IMR-90 (cell line): ENCODE data around the gene NTRK2. TPM values are rescaled to one million over a fixed set of nuclear protein-coding genes. Genes with fewer than 3 reads are reported as not detected.

Experiments used
- ATAC-seq: fragments of 200-7000 bp; cut with Tn5 transposase; 2 replicates; pipeline ENCODE4 v1.9.1; 2020; ENCODE audit warnings: low read depth, mild to moderate bottlenecking, moderate library complexity
- BruUV-seq: library from RNA; stranded (reverse); fragments of 400-500 nt; replicated peaks from 2 replicates; lab custom pipeline; 2021; lab: Mats Ljungman, UMichigan
- CTCF ChIA-PET: fragments of 300-600 bp; formaldehyde crosslinking; extraction: SDS; loops from one replicate; lab custom pipeline; 2021; ENCODE audit warnings: antibody characterized with exemption; lab: Yijun Ruan, JAX
- POLR2A ChIA-PET: fragments of 300-600 bp; sonication (Branson Sonifier 250); formaldehyde crosslinking; loops from one replicate; lab custom pipeline; 2022; ENCODE audit warnings: antibody characterized with exemption; ENCODE audit not compliant: unreplicated experiment; lab: Charles Lee
- DNase-seq: peaks from one replicate; pipeline ENCODE4 v3.0.0; 2013
- H2AFZ ChIP-seq: replicated peaks from 2 replicates; pipeline ENCODE3; 2013; ENCODE audit warnings: low read length, mild to moderate bottlenecking; ENCODE audit not compliant: poor library complexity
- H2AK5ac ChIP-seq: 2 replicates; pipeline ENCODE4 v1.6.1; 2013; ENCODE audit warnings: low read depth, low read length, inconsistent platforms
- H2AK9ac ChIP-seq: replicated peaks from 2 replicates; pipeline ENCODE3; 2013; ENCODE audit warnings: mild to moderate bottlenecking, low read depth, low read length, moderate library complexity; ENCODE audit not compliant: poor library complexity
- H2BK120ac ChIP-seq: 2 replicates; pipeline ENCODE4 v1.6.1; 2013; ENCODE audit warnings: low read depth, low read length, inconsistent platforms
- H2BK15ac ChIP-seq: 3 replicates; pipeline ENCODE4 v1.6.1; 2013; ENCODE audit warnings: low read depth, low read length, inconsistent platforms
- H2BK20ac ChIP-seq: 2 replicates; pipeline ENCODE4 v1.6.1; 2013; ENCODE audit warnings: low read depth, mild to moderate bottlenecking, inconsistent platforms, low read length, moderate library complexity
- H2BK5ac ChIP-seq: 2 replicates; pipeline ENCODE4 v1.6.1; 2013; ENCODE audit warnings: mild to moderate bottlenecking, low read depth, low read length, inconsistent platforms; ENCODE audit not compliant: poor library complexity, severe bottlenecking
- H3K14ac ChIP-seq: replicated peaks from 2 replicates; pipeline ENCODE4 v1.6.1; 2013; ENCODE audit warnings: low read depth, low read length, inconsistent platforms
- H3K18ac ChIP-seq: 2 replicates; pipeline ENCODE4 v1.6.1; 2013; ENCODE audit warnings: low read depth, low read length, control low read depth
- H3K23ac ChIP-seq: 2 replicates; pipeline ENCODE4 v1.6.1; 2013; ENCODE audit warnings: low read depth, low read length, inconsistent platforms
- H3K27ac ChIP-seq: 2 replicates; pipeline ENCODE4 v1.5.1; 2013; ENCODE audit warnings: mild to moderate bottlenecking, control low read depth, low read length; ENCODE audit not compliant: insufficient read depth
- H3K27me3 ChIP-seq: 2 replicates; pipeline ENCODE4 v1.6.1; 2013; ENCODE audit warnings: low read length; ENCODE audit not compliant: control insufficient read depth, insufficient read depth
- H3K36me3 ChIP-seq: 2 replicates; pipeline ENCODE4 v1.6.1; 2013; ENCODE audit warnings: low read length, mixed read lengths; ENCODE audit not compliant: control insufficient read depth, insufficient read depth
- H3K4ac ChIP-seq: 2 replicates; pipeline ENCODE4 v1.6.1; 2013; ENCODE audit warnings: low read depth, low read length, inconsistent platforms
- H3K4me1 ChIP-seq: 2 replicates; pipeline ENCODE4 v1.6.1; 2013; ENCODE audit warnings: low read length, mixed read lengths; ENCODE audit not compliant: control insufficient read depth, insufficient read depth
- H3K4me2 ChIP-seq: 2 replicates; pipeline ENCODE4 v1.6.1; 2013; ENCODE audit warnings: low read depth, mild to moderate bottlenecking, control low read depth, low read length, moderate library complexity
- H3K4me3 ChIP-seq: 2 replicates; pipeline ENCODE4 v1.5.1; 2013; ENCODE audit warnings: low read depth, mild to moderate bottlenecking, control low read depth, low read length, moderate library complexity; ENCODE audit not compliant: insufficient read depth
- H3K56ac ChIP-seq: 2 replicates; pipeline ENCODE4 v1.6.1; 2013; ENCODE audit warnings: low read length, inconsistent platforms; ENCODE audit not compliant: insufficient read depth; ENCODE audit errors: extremely low read depth
- H3K79me1 ChIP-seq, 2 experiments: 2 replicates each; pipeline ENCODE4 v1.6.1; 2013; ENCODE audit warnings: low read length in 2 of 2, inconsistent platforms in 1 of 2, low read depth in 1 of 2
- H3K9ac ChIP-seq: 2 replicates; pipeline ENCODE4 v1.6.1; 2013; ENCODE audit warnings: low read depth, low read length, control low read depth
- H3K9me1 ChIP-seq: 2 replicates; pipeline ENCODE4 v1.6.1; 2013; ENCODE audit warnings: low read length, inconsistent platforms; ENCODE audit not compliant: insufficient read depth
- H3K9me3 ChIP-seq: 2 replicates; pipeline ENCODE4 v1.6.1; 2013; ENCODE audit warnings: low read length; ENCODE audit not compliant: control insufficient read depth, insufficient read depth
- H4K20me1 ChIP-seq: 2 replicates; pipeline ENCODE4 v1.6.1; 2013; ENCODE audit warnings: low read length, inconsistent platforms; ENCODE audit not compliant: insufficient read depth
- H4K5ac ChIP-seq: 2 replicates; pipeline ENCODE4 v1.6.1; 2013; ENCODE audit warnings: mild to moderate bottlenecking, low read depth, low read length, control low read depth
- H4K8ac ChIP-seq, 2 experiments: 2 replicates each; pipeline ENCODE4 v1.6.1; 2013; ENCODE audit warnings: low read depth in 2 of 2, low read length in 2 of 2, control low read depth in 1 of 2, inconsistent platforms in 1 of 2
- H4K91ac ChIP-seq: 2 replicates; pipeline ENCODE4 v1.6.1; 2013; ENCODE audit warnings: low read depth, low read length, inconsistent platforms; ENCODE audit not compliant: insufficient read depth
- CEBPB ChIP-seq: IDR thresholded peaks from 2 replicates; pipeline ENCODE4 v1.6.1; 2012; ENCODE audit warnings: low read depth, low read length, improper control_type of control experiment
- CTCF ChIP-seq: conservative IDR thresholded peaks from 2 replicates; pipeline ENCODE4 v1.5.1; 2012; ENCODE audit warnings: mild to moderate bottlenecking, low read depth, low read length, improper control_type of control experiment
- ELK1 ChIP-seq: fragments of 150-350 bp; IDR thresholded peaks from 2 replicates; pipeline ENCODE4 v1.6.1; 2016; ENCODE audit warnings: low read depth, mild to moderate bottlenecking, low read length, moderate library complexity, borderline replicate concordance
- FOS ChIP-seq: fragments of 150-350 bp; IDR thresholded peaks from 2 replicates; pipeline ENCODE4 v1.6.1; 2016; ENCODE audit warnings: low read depth, low read length
- MAFK ChIP-seq: IDR thresholded peaks from 2 replicates; pipeline ENCODE4 v1.6.1; 2012; ENCODE audit warnings: low read depth, low read length, improper control_type of control experiment
- RCOR1 ChIP-seq: IDR thresholded peaks from 2 replicates; pipeline ENCODE4 v1.6.1; 2012; ENCODE audit warnings: mild to moderate bottlenecking, low read length, improper control_type of control experiment; ENCODE audit not compliant: insufficient replicate concordance
- RFX5 ChIP-seq: IDR thresholded peaks from 2 replicates; pipeline ENCODE4 v1.8.0; 2012; ENCODE audit warnings: low read depth, mild to moderate bottlenecking, low read length, moderate library complexity
- SMC3 ChIP-seq: fragments of 150-350 bp; IDR thresholded peaks from 2 replicates; pipeline ENCODE4 v1.6.1; 2016; ENCODE audit warnings: low read depth, mild to moderate bottlenecking, antibody characterized with exemption, low read length, moderate library complexity
- WGBS, 2 experiments: methylation state at CpG; one replicate each; pipeline versions ENCODE4 v1.1.5 to v1.1.7; 2013; ENCODE audit warnings: missing lambda C conversion rate in 2 of 2; ENCODE audit not compliant: insufficient read length in 1 of 2; ENCODE audit errors: extremely low coverage in 2 of 2; 5-methylcytosine and 5-hydroxymethylcytosine counted together
- dilution Hi-C: fragments of 300-500 bp; cut with HindIII; formaldehyde crosslinking; loops from one replicate; pipeline ENCODE4 v1.14.3; 2018; ENCODE audit warnings: low sequenced_read_pairs; ENCODE audit not compliant: unreplicated experiment
- in situ Hi-C: fragments of 300-500 bp; cut with MboI; formaldehyde crosslinking; loops from 3 replicates; pipeline ENCODE4 v1.14.3; 2019; ENCODE audit warnings: low sequenced_read_pairs, inconsistent platforms, mixed read lengths
- intact Hi-C: fragments of 100-400 bp; cut with micrococcal nuclease; formaldehyde crosslinking; loops from 2 replicates; pipeline ENCODE4 v1.10.0; 2022
- polyA plus RNA-seq, 3 experiments: library from polyadenylated mRNA; depleted of rRNA; stranded (reverse); fragments of >200 nt; gene quantifications; 2 replicates each; pipeline ENCODE4 v1.2.3, GENCODE V29; 2012; ENCODE audit warnings: low replicate concordance in 1 of 3
- total RNA-seq: library from RNA; depleted of rRNA; stranded (reverse); fragments of >200 nt; gene quantifications from 2 replicates; pipeline ENCODE4 v1.2.3, GENCODE V29; 2012

Gene NTRK2
- total and polyA plus RNA-seq, 2 of the 4 experiments (the other 2 are of a cell fraction): under 0.01 to 0.02 TPM

- CTCF ChIA-PET: no interaction called here
- in situ Hi-C loops: no loop called here
These were observed 38.9 kb downstream of the NTRK2 start for GRCh38 chr9:84708400-84708799.

More at GRCh38 chr9:84708400-84708799, 38.9 kb downstream of the NTRK2 start:
- Histone ChIP-seq H3K4me1 (no peaks in the 10 kb centered on the region), H3K27me3 (no peaks in the 10 kb centered on the region), H4K5ac (no peak overlapping the region), H2BK120ac (no peak overlapping the region), H2AK5ac (no peak overlapping the region), H3K9ac (no peak overlapping the region), H3K56ac (no peak overlapping the region), H3K23ac (no peak overlapping the region), H3K79me1 (no peaks in the 10 kb centered on the region), H3K9me3 (peaks cover 2% of the 10 kb centered on the region; the same call in 1 of the 2 replicates), H4K8ac (no peak overlapping the region), H4K20me1 (no peaks in the 10 kb centered on the region), H3K27ac (no peak overlapping the region), H4K91ac (no peak overlapping the region), H3K9me1 (no peaks in the 10 kb centered on the region), H3K4me2 (no peak overlapping the region), H3K36me3 (no peaks in the 10 kb centered on the region), H3K14ac (no peak overlapping the region), H2BK20ac (no peak overlapping the region), H3K18ac (no peak overlapping the region), H3K4ac (no peak overlapping the region), H2AK9ac (no peak overlapping the region), H2BK5ac (no peak overlapping the region), H2AFZ (no peak overlapping the region), H2BK15ac (no peak overlapping the region), H3K4me3 (no peak overlapping the region)
- intact Hi-C loops (no loop called here), dilution Hi-C loops (no loop called here)
- no CpG with 5 or more reads among the region's 1 CpG for WGBS, 2 experiments
- DNase-seq: no peak
- POLR2A ChIA-PET: no interaction called here
- no TSS peak for BruUV-seq
- no peak for ATAC-seq
- TF ChIP-seq MAFK (no peak), ELK1 (no peak), FOS (no peak), CEBPB (no peak), RCOR1 (no peak), CTCF (no peak), SMC3 (no peak), RFX5 (no peak)
